Stimulated activated CD4-positive, alpha-beta T cell treated with anti-CD3 and anti-CD28 coated beads, Interleukin-1b, Interleukin-23, amount 100 ng/mL, for 24 hours (primary cell): ENCODE data around the gene ANKRD39.
"Not testable (repeated sequence)": the region's sequence is repeated elsewhere in the genome, so short reads cannot be mapped to it uniquely, and the experiment has no call there.

Experiments
- DNase-seq, 4 experiments: peaks; one replicate each; pipeline ENCODE4 v3.0.0-alpha.2; 2020; ENCODE audit warnings: low read depth in 4 of 4, low spot score in 1 of 4

Gene ANKRD39

GRCh38 chr2:96873651-96874096, 15.9 kb upstream of the ANKRD39 start:
- DNase-seq, result no peak

GRCh38 chr2:96872591-96873349, 15.0 kb upstream of the ANKRD39 start:
- DNase-seq, result no peak

- DNase-seq, result no peak
Observed at GRCh38 chr2:96870626-96871255, 12.9 kb upstream of the ANKRD39 start.

GRCh38 chr2:96869822-96870625, 12.2 kb upstream of the ANKRD39 start, which contains the start of gene SEMA4C:
TSS of gene SEMA4C (minus strand) at chr2:96870080. CDS start at chr2:96867886, 2,194 bp downstream.
- DNase-seq, result no peak

- DNase-seq, result no peak
Observed at GRCh38 chr2:96869281-96869821, 11.5 kb upstream of the ANKRD39 start.

GRCh38 chr2:96868555-96869280, 10.9 kb upstream of the ANKRD39 start:
- peak in 1 of 4 experiments; percentile 53 for DNase-seq

GRCh38 chr2:96867756-96868554, 10.1 kb upstream of the ANKRD39 start:
- no peak for DNase-seq

- no peak for DNase-seq
Observed at GRCh38 chr2:96866986-96867755, 9.4 kb upstream of the ANKRD39 start.

- no peak for DNase-seq
Observed at GRCh38 chr2:96866586-96866985, 8.8 kb upstream of the ANKRD39 start.

GRCh38 chr2:96866149-96866548, 8.3 kb upstream of the ANKRD39 start:
- no peak for DNase-seq

- DNase-seq, result no peak
Observed at GRCh38 chr2:96865654-96866053, 7.8 kb upstream of the ANKRD39 start.

GRCh38 chr2:96864343-96865091, 6.7 kb upstream of the ANKRD39 start:
- no peak for DNase-seq

- DNase-seq, result no peak
Observed at GRCh38 chr2:96863575-96864342, 5.9 kb upstream of the ANKRD39 start.

- DNase-seq, result not testable (repeated sequence)
Observed at GRCh38 chr2:96863056-96863455, 5.2 kb upstream of the ANKRD39 start.

GRCh38 chr2:96861074-96861473, 3.3 kb upstream of the ANKRD39 start:
- no peak for DNase-seq

GRCh38 chr2:96860065-96861029, 2.5 kb upstream of the ANKRD39 start:
- no peak for DNase-seq

GRCh38 chr2:96859681-96860064, 1.9 kb upstream of the ANKRD39 start:
- DNase-seq, result no peak
